GM18526 (cell line): Measurements from ENCODE around the gene PPP6R2.

ENCODE experiments used
- POLR2A ChIP-seq: IDR thresholded peaks from 3 replicates; pipeline ENCODE4 v1.6.1; 2011; ENCODE audit not compliant: insufficient read length; ENCODE audit errors: extremely low read depth

PPP6R2 gene

GRCh38 chr22:50473088-50473487 is 130.0 kb downstream of the PPP6R2 start:
- TF ChIP-seq POLR2A = no peak

- TF ChIP-seq POLR2A = no peak
These were observed 130.9 kb downstream of the PPP6R2 start for GRCh38 chr22:50473855-50474671.

GRCh38 chr22:50474710-50475651 is 131.9 kb downstream of the PPP6R2 start, which contains the start of gene SBF1:
Gene SBF1, minus strand, starts transcription at chr22:50475035. Its CDS starts 195 bp downstream, at chr22:50474840.
- TF ChIP-seq POLR2A = peak; percentile 55

- no peak for TF ChIP-seq POLR2A
These were observed 132.5 kb downstream of the PPP6R2 start for GRCh38 chr22:50475652-50476002.

- TF ChIP-seq POLR2A = no peak
These were observed 133.7 kb downstream of the PPP6R2 start for GRCh38 chr22:50476868-50477267.

- no peak for TF ChIP-seq POLR2A
These were observed 134.8 kb downstream of the PPP6R2 start for GRCh38 chr22:50477923-50478322.

GRCh38 chr22:50479721-50480120 is 136.6 kb downstream of the PPP6R2 start:
- TF ChIP-seq POLR2A = no peak

GRCh38 chr22:50481045-50481439 is 137.9 kb downstream of the PPP6R2 start:
- TF ChIP-seq POLR2A = no peak

GRCh38 chr22:50481440-50482106 is 138.4 kb downstream of the PPP6R2 start, which contains the start of gene ADM2:
Gene ADM2, plus strand, starts transcription at chr22:50481543. Its CDS starts 305 bp downstream, at chr22:50481848.
- no peak for TF ChIP-seq POLR2A

GRCh38 chr22:50482107-50483074 is 139.3 kb downstream of the PPP6R2 start:
- TF ChIP-seq POLR2A = no peak

GRCh38 chr22:50483106-50483505 is 140.0 kb downstream of the PPP6R2 start:
- TF ChIP-seq POLR2A = no peak

GRCh38 chr22:50483556-50483955 is 140.4 kb downstream of the PPP6R2 start:
- no peak for TF ChIP-seq POLR2A

GRCh38 chr22:50483977-50484853 is 141.1 kb downstream of the PPP6R2 start:
- TF ChIP-seq POLR2A = no peak
